K562 (cell line): ENCODE results near the gene ITGAL. TPM values are rescaled to one million over a fixed set of nuclear protein-coding genes. Genes with fewer than 3 reads are reported as not detected.
A peak's percentile ranks its signal among the peaks of the same experiment; 100 is the strongest.

Experiments used
- ATAC-seq: fragments of 200-7000 bp; cut with Tn5 transposase; 3 replicates; pipeline ENCODE4 v1.9.1; 2020; ENCODE audit warnings: moderate library complexity
- BruUV-seq: library from RNA; stranded (reverse); fragments of 400-500 nt; replicated peaks from 2 replicates; lab custom pipeline; 2021; lab: Mats Ljungman, UMichigan
- CTCF ChIA-PET: fragments of 300-600 bp; formaldehyde crosslinking; extraction: SDS; loops from one replicate; lab custom pipeline; 2021; ENCODE audit warnings: low intra/inter-chr PET ratio; lab: Yijun Ruan, JAX
- POLR2A ChIA-PET: fragments of 300-600, 350-650 bp; sonication (Branson Sonifier 250); formaldehyde crosslinking; extraction: SDS; loops from one replicate; lab custom pipeline; 2021; ENCODE audit warnings: antibody characterized with exemption, inconsistent platforms; lab: Yijun Ruan, JAX
- DNase-seq, 4 experiments: peaks; one replicate each; pipeline versions ENCODE4 v3.0.0 to v3.0.0-alpha.2; 2011 to 2018; ENCODE audit warnings: low spot score in 3 of 4, mixed read lengths in 3 of 4; ENCODE audit errors: extremely low read depth in 1 of 4
- FAIRE-seq: peaks from 2 replicates; lab custom pipeline; 2011; peaks lifted over from hg19 to GRCh38; lab: Jason Lieb, UNC
- H2AFZ ChIP-seq: 2 replicates; pipeline ENCODE4 v1.6.0; 2011; ENCODE audit warnings: low read depth, low read length, control low read depth, inconsistent platforms
- H3K27ac ChIP-seq: fragments of 200-600 bp; 3 replicates; pipeline ENCODE4 v1.8.0; 2011; ENCODE audit warnings: low read depth, mild to moderate bottlenecking, control low read depth, inconsistent platforms, low read length, moderate library complexity, mixed read lengths; ENCODE audit errors: extremely low read depth
- H3K27me3 ChIP-seq, 2 experiments: fragments of 300-600 bp in 1 of 2; 2 replicates in 1 of 2; 3 replicates in 1 of 2; pipeline versions ENCODE4 v1.6.0 to v1.8.0; 2011; ENCODE audit warnings: inconsistent platforms in 2 of 2, low read length in 2 of 2, mild to moderate bottlenecking in 1 of 2, mixed read lengths in 1 of 2, moderate library complexity in 1 of 2; ENCODE audit not compliant: control insufficient read depth in 2 of 2, insufficient read depth in 2 of 2
- H3K36me3 ChIP-seq: fragments of 300-600 bp; 3 replicates; pipeline ENCODE4 v1.8.0; 2011; ENCODE audit warnings: mild to moderate bottlenecking, low read length, inconsistent platforms; ENCODE audit not compliant: control insufficient read depth, insufficient read depth
- H3K4me1 ChIP-seq, 2 experiments: fragments of 200-600 bp in 1 of 2; replicated peaks in 1 of 2; 2 replicates in 1 of 2; 3 replicates in 1 of 2; pipeline versions ENCODE4 v1.5.1 to v1.8.0; 2011; ENCODE audit warnings: inconsistent platforms in 2 of 2, low read length in 2 of 2, mild to moderate bottlenecking in 1 of 2, mixed read lengths in 1 of 2, moderate library complexity in 1 of 2; ENCODE audit not compliant: control insufficient read depth in 2 of 2, insufficient read depth in 2 of 2
- H3K4me2 ChIP-seq: 2 replicates; pipeline ENCODE4 v1.6.1; 2011; ENCODE audit warnings: low read length, control low read depth, inconsistent platforms, mixed read lengths; ENCODE audit not compliant: insufficient read depth
- H3K4me3 ChIP-seq: fragments of 200-600 bp; sonication (generic), shearing (Covaris generic); 2 replicates; pipeline ENCODE4 v1.5.1; 2016; ENCODE audit warnings: control low read depth, inconsistent platforms
- H3K79me2 ChIP-seq: fragments of 200-600 bp; 3 replicates; pipeline ENCODE4 v1.8.0; 2011; ENCODE audit warnings: low read length, inconsistent platforms; ENCODE audit not compliant: control insufficient read depth, insufficient read depth
- H3K9ac ChIP-seq, 2 experiments: 2 replicates each; pipeline versions ENCODE4 v1.6.0 to v1.6.1; 2011; ENCODE audit warnings: low read depth in 2 of 2, low read length in 2 of 2, control low read depth in 1 of 2, inconsistent platforms in 1 of 2, mild to moderate bottlenecking in 1 of 2, mixed read lengths in 1 of 2; ENCODE audit not compliant: insufficient read depth in 1 of 2
- H3K9me1 ChIP-seq: one replicate; pipeline ENCODE4 v1.6.0; 2011; ENCODE audit warnings: inconsistent platforms, mild to moderate bottlenecking, low read length, moderate library complexity; ENCODE audit not compliant: control insufficient read depth, insufficient read depth
- H3K9me3 ChIP-seq: replicated peaks from 2 replicates; pipeline ENCODE4 v1.5.1; 2011; ENCODE audit warnings: low read depth, low read length, inconsistent platforms; ENCODE audit not compliant: control insufficient read depth, insufficient read depth
- H4K20me1 ChIP-seq: replicated peaks from 2 replicates; pipeline ENCODE4 v1.6.1; 2011; ENCODE audit warnings: low read length, inconsistent platforms, mixed read lengths; ENCODE audit not compliant: control insufficient read depth, insufficient read depth
- ARID1B ChIP-seq: fragments of 450-650 bp; IDR thresholded peaks from 2 replicates; pipeline ENCODE4 v1.6.1; 2016; ENCODE audit warnings: antibody characterized with exemption, mild to moderate bottlenecking, inconsistent platforms
- CBFA2T3 ChIP-seq: fragments of 450-650 bp; IDR thresholded peaks from 2 replicates; pipeline ENCODE4 v1.6.1; 2017
- EP400 ChIP-seq: fragments of 450-650 bp; IDR thresholded peaks from 2 replicates; pipeline ENCODE4 v1.6.1; 2017; ENCODE audit warnings: antibody characterized with exemption, mild to moderate bottlenecking, moderate library complexity
- LCOR ChIP-seq: sonication (generic); formaldehyde crosslinking; IDR thresholded peaks from 2 replicates; pipeline ENCODE4 v1.8.0; 2022; ENCODE audit warnings: mild to moderate bottlenecking, missing genetic modification reagents
- NR2C1 ChIP-seq, 2 experiments: fragments of 450-650 bp; IDR thresholded peaks; 2 replicates each; pipeline ENCODE4 v1.6.1; 2017; ENCODE audit warnings: mild to moderate bottlenecking in 2 of 2, antibody characterized with exemption in 1 of 2, inconsistent platforms in 1 of 2, missing compliant biosample characterization in 1 of 2, missing genetic modification characterization in 1 of 2
- POLR2AphosphoS5 ChIP-seq: IDR thresholded peaks from 2 replicates; pipeline ENCODE4 v1.6.1; 2011; ENCODE audit warnings: mild to moderate bottlenecking, low read depth, low read length, moderate library complexity; ENCODE audit not compliant: control insufficient read depth, insufficient read depth
- PRPF4 ChIP-seq: fragments of 200-400 bp; formaldehyde crosslinking; IDR thresholded peaks from one replicate; pipeline ENCODE4 v1.6.1; 2017; ENCODE audit warnings: low read length, low read depth, mild to moderate bottlenecking; ENCODE audit not compliant: insufficient read depth, poor library complexity, severe bottlenecking
- SMAD2 ChIP-seq: fragments of 150-350 bp; IDR thresholded peaks from 2 replicates; pipeline ENCODE4 v1.6.1; 2014; ENCODE audit warnings: low read depth, mild to moderate bottlenecking, low read length
- STAT6 ChIP-seq: sonication (generic); formaldehyde crosslinking; IDR thresholded peaks from 2 replicates; pipeline ENCODE4 v1.8.1; 2023; ENCODE audit warnings: mild to moderate bottlenecking, missing genetic modification reagents
- ZBED1 ChIP-seq: IDR thresholded peaks from 2 replicates; pipeline ENCODE4 v1.6.1; 2014
- ZBTB7A ChIP-seq: IDR thresholded peaks from 2 replicates; pipeline ENCODE4 v1.6.1; 2011; ENCODE audit warnings: low read depth, mild to moderate bottlenecking, low read length, moderate library complexity, borderline replicate concordance; ENCODE audit not compliant: control insufficient read depth
- WGBS: fragments of 100-300 bp; shearing (Covaris generic); methylation state at CpG from one replicate; pipeline ENCODE4 v1.1.6; 2016; ENCODE audit warnings: low coverage, mixed read lengths; ENCODE audit not compliant: insufficient coverage; ENCODE audit errors: missing lambda C conversion rate; 5-methylcytosine and 5-hydroxymethylcytosine counted together
- in situ Hi-C: fragments of 300-500 bp; cut with MboI; formaldehyde crosslinking; loops from 4 replicates; pipeline ENCODE4 v1.15.0; 2018; ENCODE audit warnings: inconsistent platforms, mixed read lengths
- intact Hi-C: fragments of 100-400 bp; cut with micrococcal nuclease; formaldehyde crosslinking; loops from 2 replicates; pipeline ENCODE4 v1.14.2; 2022
- polyA plus RNA-seq, 8 experiments: library from polyadenylated mRNA; depleted of rRNA in 4 of 8; stranded (reverse) in 5 of 8; unstranded in 3 of 8; fragments of >200 nt; fragmentation: Nextera tagmentation in 2 of 8; fragmentation: Illumina TruSeq in 1 of 8; extraction: Ambion mirVana in 2 of 8; extraction: Trizol in 1 of 8; gene quantifications; 2 replicates each; pipeline versions ENCODE4 v1.2.1 to v1.2.3, GENCODE V29; 2011 to 2014; ENCODE audit warnings: inconsistent platforms in 1 of 8, missing spikeins in 1 of 8
- total RNA-seq, 7 experiments: library from RNA; depleted of rRNA in 6 of 7; stranded (reverse); fragments of >200 nt in 6 of 7; fragmentation: Illumina TruSeq in 2 of 7; extraction: Trizol in 2 of 7; gene quantifications; 2 replicates each; pipeline versions ENCODE4 v1.2.1 to v1.2.3, GENCODE V29; 2011 to 2021; ENCODE audit warnings: low replicate concordance in 1 of 7
- TF ChIP-seq, protein P1 (sequence below): fragments of 250-450 bp; sonication (Bioruptor Pico); IDR thresholded peaks from 2 replicates; pipeline ENCODE4 v1.9.0; 2021; ENCODE audit warnings: mild to moderate bottlenecking, inconsistent platforms
- TF ChIP-seq, protein P2 (sequence below): fragments of 250-450 bp; sonication (Bioruptor Pico); IDR thresholded peaks from 2 replicates; pipeline ENCODE4 v1.5.0; 2021; ENCODE audit warnings: mild to moderate bottlenecking, borderline replicate concordance

ITGAL gene
- total and polyA plus RNA-seq, 9 of the 15 experiments (the other 6 are each of a cell fraction or from before 2014, with no cell fraction given) = 0.01 to 0.53 TPM; not detected in 7

DNA sequence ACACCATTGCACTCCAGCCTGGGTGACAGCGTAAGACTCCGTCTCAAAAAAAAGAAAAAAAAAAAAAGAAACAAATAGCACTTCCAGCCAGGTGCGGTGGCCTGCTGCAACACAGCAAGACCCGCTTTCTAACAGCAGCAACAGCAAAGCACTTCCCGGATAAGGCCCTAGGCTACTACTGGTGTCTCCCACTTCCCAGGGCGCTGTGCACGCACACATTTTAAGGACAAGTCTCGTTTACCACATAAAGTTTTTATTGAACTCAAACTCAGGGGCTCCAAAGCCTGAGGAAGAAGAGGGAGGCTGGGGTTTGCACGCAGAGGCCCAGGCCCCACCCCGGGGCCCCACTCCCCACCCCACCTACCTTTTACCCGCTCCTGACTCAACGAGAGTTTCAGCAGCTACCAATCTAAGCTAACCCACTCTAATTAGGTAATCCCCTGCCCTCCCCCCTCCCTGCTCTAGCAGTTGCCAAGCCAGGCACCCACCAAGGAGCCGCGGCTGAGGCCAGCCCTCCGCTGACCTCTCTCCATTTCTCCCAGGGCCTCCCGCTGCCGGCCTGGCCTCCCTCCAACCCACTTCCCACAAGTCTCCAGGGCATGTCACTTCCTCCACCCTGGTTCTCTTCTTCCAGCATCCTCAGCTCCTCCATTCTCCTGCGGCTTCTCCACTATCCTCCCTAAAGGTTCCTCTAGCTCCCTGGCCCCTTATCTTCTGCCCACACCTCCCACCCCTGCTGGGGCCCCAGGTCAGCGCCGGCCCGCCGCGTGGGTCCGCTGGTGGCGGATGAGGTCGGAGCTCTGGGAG, 51.4 kb downstream of the ITGAL start:
- H3K9ac ChIP-seq = peak overlapping the region in 1 of 2 experiments; percentile 85; a peak in 2 of 4 replicates
- peak overlapping the region; percentile 25 for H3K4me2 ChIP-seq
- H3K79me2 ChIP-seq = peaks cover 19% of the 10 kb centered on the region
- CTCF ChIA-PET = interaction anchor here (0.6 kb wide), 1 partner anchor 88 kb away, joined by 3 read pairs; no protein-coding TSS in a partner anchor
- no peak overlapping the region for H3K27ac ChIP-seq
- intact Hi-C loops (no loop called here), in situ Hi-C loops (no loop called here)
- H2AFZ ChIP-seq = no peak overlapping the region
- FAIRE-seq (no peak), ATAC-seq (no peak), DNase-seq (peak in 3 of 4 experiments; percentile 21 to 68 (median 52))
- 44% methylated on average over 24 of the region's 26 CpGs for WGBS
- no TSS peak for BruUV-seq
- H3K9me1 ChIP-seq = peaks cover 4% of the 10 kb centered on the region
- POLR2A ChIA-PET = interaction anchor here (0.6 to 4.3 kb wide), 7 partner anchors 7 to 31 kb away, joined by 3 to 16 read pairs (median 4); no protein-coding TSS in a partner anchor
- H4K20me1 ChIP-seq = no peaks in the 10 kb centered on the region
- H3K9me3 ChIP-seq = no peaks in the 10 kb centered on the region
- H3K27me3 ChIP-seq = no peaks in the 10 kb centered on the region
- peaks cover 17% of the 10 kb centered on the region; the same call in 1 of the 3 replicates for H3K36me3 ChIP-seq
- peaks cover 30 to 58% of the 10 kb centered on the region in 2 experiments; a peak in 4 of 5 replicates for H3K4me1 ChIP-seq
- no peak overlapping the region for H3K4me3 ChIP-seq
- TF ChIP-seq LCOR (CRISPR knock-in tag) = no peak
- TF ChIP-seq SMAD2 = no peak
- TF ChIP-seq, protein P1, sequence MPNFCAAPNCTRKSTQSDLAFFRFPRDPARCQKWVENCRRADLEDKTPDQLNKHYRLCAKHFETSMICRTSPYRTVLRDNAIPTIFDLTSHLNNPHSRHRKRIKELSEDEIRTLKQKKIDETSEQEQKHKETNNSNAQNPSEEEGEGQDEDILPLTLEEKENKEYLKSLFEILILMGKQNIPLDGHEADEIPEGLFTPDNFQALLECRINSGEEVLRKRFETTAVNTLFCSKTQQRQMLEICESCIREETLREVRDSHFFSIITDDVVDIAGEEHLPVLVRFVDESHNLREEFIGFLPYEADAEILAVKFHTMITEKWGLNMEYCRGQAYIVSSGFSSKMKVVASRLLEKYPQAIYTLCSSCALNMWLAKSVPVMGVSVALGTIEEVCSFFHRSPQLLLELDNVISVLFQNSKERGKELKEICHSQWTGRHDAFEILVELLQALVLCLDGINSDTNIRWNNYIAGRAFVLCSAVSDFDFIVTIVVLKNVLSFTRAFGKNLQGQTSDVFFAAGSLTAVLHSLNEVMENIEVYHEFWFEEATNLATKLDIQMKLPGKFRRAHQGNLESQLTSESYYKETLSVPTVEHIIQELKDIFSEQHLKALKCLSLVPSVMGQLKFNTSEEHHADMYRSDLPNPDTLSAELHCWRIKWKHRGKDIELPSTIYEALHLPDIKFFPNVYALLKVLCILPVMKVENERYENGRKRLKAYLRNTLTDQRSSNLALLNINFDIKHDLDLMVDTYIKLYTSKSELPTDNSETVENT (CRISPR knock-in tag) = no peak
- TF ChIP-seq ZBED1 = no peak
- TF ChIP-seq ZBTB7A = peak; percentile 50; the same call in 1 of the 2 replicates
- TF ChIP-seq PRPF4 = no peak
- TF ChIP-seq, protein P2, sequence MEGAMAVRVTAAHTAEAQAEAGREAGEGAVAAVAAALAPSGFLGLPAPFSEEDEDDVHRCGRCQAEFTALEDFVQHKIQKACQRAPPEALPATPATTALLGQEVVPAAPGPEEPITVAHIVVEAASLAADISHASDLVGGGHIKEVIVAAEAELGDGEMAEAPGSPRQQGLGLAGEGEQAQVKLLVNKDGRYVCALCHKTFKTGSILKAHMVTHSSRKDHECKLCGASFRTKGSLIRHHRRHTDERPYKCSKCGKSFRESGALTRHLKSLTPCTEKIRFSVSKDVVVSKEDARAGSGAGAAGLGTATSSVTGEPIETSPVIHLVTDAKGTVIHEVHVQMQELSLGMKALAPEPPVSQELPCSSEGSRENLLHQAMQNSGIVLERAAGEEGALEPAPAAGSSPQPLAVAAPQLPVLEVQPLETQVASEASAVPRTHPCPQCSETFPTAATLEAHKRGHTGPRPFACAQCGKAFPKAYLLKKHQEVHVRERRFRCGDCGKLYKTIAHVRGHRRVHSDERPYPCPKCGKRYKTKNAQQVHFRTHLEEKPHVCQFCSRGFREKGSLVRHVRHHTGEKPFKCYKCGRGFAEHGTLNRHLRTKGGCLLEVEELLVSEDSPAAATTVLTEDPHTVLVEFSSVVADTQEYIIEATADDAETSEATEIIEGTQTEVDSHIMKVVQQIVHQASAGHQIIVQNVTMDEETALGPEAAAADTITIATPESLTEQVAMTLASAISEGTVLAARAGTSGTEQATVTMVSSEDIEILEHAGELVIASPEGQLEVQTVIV (CRISPR knock-in tag) = no peak
- TF ChIP-seq CBFA2T3 = peak; percentile 55; the same call in 1 of the 2 replicates
- TF ChIP-seq ARID1B = peak; percentile 33; the same call in 1 of the 2 replicates
- no peak for TF ChIP-seq STAT6 (CRISPR knock-in tag)
- TF ChIP-seq EP400 = no peak
- no peak for TF ChIP-seq NR2C1 (IDR thresholded peaks at IDR 0.05)
- no peak for TF ChIP-seq NR2C1 (tag; IDR thresholded peaks at IDR 0.05)
- 0 out of 2 replicates have a peak, but pooled peaks have one; percentile 29 for TF ChIP-seq POLR2AphosphoS5
